Stimulated activated CD8-positive, alpha-beta memory T cell treated with anti-CD3 and anti-CD28 coated beads, Interleukin-7, amount 100 ng/mL, for 1 hour (primary cell): Measurements from ENCODE around the gene KCNQ5.

ENCODE experiments used
- DNase-seq, 2 donors: peaks; one replicate each; pipeline ENCODE4 v3.0.0-alpha.2; 2020; ENCODE audit warnings: low read depth in 2 of 2

KCNQ5 gene

GRCh38 chr6:72741083-72741482 is 119.2 kb downstream of the KCNQ5 start:
- DNase-seq, result no peak

DNA sequence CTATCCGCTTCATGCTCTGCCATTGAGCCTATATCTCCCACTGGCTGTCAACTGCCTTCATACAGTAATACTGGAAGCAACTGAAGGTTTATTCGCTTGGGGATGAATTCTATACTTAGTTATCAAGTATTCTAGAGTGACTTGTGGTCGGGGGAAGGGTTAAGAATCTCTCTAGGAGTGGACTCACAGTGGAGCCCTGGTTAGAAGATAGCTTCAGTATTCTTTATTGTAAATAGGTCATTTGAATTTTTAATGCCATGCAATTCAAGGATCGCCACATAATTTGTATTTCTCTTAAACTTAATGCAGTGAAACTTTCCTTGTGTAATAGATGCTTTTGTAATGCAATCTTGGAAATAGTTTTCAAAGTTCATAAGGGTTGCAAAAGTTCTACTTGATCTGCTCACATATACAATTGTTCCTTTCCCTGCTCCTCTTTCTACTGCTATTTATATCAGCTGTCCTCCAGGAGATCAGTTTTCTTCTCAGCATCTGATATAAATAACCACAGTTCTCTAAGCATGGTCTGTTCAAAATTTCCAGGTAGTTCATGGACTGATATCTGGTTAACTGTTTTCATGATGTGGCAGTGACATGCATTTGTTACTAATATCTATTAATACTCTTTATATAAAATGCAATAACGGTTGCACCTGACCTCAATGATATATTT is 120.3 kb downstream of the KCNQ5 start:
- no peak for DNase-seq

DNA sequence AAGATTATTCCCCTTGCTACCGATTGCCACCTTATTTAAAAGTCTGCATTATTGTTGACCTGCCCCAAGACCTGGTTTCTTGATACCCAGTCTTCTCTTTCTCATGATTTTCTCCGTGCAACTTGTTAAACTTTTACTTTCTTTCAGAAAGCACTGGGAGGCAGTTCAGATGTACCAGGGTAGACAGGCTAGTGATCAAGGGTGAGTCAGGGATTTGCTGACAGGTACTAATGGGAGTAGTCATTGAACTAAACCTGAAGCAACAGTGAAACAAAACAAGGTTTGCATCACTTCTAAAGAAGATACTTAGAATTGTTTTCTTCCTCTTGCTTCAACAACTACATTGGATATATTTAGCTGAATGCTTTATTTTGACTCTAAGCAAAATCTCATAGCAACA is 124.4 kb downstream of the KCNQ5 start:
- DNase-seq, result no peak

- DNase-seq, result no peak
Measured at GRCh38 chr6:72748759-72749158, 126.9 kb downstream of the KCNQ5 start.

DNA sequence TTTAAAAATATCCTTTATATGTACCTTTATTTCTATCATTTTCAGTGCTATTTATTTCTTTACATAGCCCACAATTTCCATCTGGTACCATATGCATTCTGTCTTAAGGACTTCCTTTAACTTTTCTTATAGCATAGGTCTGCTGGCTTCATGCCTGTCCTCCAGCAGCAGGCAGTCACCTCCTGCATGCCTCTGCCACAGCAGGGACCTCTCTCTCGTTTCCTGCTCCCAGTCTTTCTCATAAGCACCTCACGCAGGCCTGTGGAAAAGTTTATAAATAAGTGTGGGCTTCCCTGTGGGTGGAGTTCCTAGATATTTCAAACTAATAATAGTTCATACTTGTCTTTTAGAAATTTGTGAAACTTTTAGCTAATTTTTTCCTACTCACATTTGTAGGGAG is 133.9 kb downstream of the KCNQ5 start:
- DNase-seq, result no peak

DNA sequence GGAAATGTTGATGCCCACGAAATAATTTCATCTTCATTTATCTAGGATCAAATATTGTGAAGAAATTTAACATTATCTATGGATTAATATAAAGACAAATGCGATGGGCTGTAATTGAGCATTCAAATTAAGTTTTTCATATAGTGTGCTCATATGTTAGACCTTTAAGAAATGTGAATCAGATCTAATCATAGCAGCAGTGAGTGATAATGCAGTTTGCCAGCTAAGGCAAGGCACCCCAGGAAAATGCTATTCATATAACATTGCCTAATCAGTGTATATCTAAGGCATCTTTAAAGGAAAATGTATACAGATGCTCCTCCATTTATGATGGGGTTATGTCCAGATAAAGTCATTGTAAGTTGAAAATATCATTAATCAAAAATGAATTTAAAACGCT is 135.2 kb downstream of the KCNQ5 start:
- no peak for DNase-seq

DNA sequence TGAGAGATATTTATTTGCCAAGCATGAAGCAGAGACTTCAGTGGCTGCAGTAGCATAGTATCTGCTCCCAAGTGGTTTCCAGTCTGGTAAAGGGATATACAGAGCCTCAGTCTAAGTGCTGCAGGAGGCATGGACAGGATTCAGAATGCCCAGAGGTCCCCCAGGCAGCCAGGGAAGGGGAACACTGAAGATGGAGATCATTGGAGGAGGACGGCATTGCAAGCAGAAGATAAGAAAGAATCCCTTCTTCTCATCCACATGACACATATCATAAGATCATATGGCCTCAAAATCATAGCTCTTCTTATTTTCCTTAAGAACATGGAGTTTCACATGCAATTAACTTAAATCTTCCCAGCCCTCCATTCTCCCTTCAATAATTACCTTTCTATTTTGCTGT is 136.1 kb downstream of the KCNQ5 start:
- no peak for DNase-seq

GRCh38 chr6:72758901-72759300 is 137.0 kb downstream of the KCNQ5 start:
- DNase-seq, result no peak

- no peak for DNase-seq
Measured at GRCh38 chr6:72760114-72760793, 138.4 kb downstream of the KCNQ5 start.

- no peak for DNase-seq
Measured at GRCh38 chr6:72761761-72762160, 139.9 kb downstream of the KCNQ5 start.

DNA sequence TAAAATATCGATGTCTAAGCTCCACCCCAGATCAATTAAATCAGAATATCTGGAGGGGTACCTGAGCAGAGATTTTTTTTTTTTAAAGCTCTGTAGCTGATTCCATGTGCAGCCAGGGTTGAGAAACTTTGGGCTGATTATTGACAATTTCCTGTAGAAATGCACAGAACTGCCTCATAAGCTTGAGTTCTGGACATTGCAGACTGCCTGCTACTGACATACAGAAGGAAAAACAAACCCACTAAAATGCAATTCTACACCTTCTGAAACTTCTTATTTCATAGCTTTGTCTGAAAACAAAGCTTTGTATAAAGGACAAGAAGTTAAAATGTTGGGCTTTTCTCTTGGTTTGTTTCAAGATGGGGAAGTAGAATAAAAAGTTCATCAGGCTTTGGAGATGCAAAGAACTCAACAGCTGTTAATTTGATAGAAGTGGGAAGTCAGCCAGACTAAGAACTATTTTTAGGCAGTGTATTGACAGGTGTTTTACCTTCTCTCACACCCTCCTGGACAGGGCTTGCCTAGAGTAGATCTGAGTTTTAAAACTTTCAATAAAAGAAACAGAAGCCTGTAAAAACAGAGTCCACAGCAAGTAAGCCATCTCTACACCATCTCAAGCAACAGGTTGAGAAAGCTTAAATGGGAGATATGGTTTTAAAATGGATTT is 147.7 kb downstream of the KCNQ5 start:
- no peak for DNase-seq

DNA sequence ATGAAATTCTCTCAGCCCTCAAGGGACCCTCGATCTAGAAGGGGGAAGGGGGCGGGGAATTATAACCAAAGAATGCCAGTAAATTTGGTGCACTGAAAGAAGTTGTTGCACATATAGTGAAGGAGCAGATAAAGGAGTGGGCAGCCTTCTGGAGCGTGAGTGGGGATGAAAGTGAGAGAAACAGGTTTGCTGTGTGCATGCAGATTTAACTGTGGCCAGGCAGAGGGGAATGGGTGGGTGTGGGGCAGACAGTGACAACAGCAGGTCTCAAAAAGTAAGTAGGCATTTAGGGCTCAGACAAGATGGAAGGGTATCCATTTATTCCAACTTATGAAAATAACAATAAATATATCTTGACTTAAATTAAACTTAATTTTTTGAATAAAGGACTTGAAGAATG is 149.1 kb downstream of the KCNQ5 start:
- DNase-seq, result no peak

- DNase-seq, result no peak
Measured at GRCh38 chr6:72776456-72776855, 154.6 kb downstream of the KCNQ5 start.

GRCh38 chr6:72781624-72782023 is 159.8 kb downstream of the KCNQ5 start:
- no peak for DNase-seq

GRCh38 chr6:72783035-72783434 is 161.2 kb downstream of the KCNQ5 start:
- DNase-seq, result no peak

- DNase-seq, result no peak
Measured at GRCh38 chr6:72783666-72784065, 161.8 kb downstream of the KCNQ5 start.

GRCh38 chr6:72784071-72784470 is 162.2 kb downstream of the KCNQ5 start:
- DNase-seq, result no peak

DNA sequence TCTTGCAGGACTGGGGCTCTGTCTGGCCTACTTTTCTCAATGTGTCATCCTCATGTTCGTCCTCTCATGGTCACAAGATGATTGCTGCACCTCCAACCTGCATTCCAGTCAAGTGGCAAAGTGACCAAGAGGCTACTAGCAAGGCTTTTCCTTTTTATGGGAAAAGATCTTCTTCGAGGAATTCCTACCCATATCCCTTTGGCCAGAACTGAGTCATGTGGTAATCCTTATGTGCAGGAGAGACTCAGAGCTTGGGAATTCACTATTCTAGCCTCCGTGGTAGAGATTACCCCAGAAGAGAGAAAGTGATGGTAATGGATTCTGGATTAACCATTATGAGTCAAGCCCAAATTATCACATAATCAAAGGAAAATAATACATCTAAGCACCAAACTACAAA is 162.7 kb downstream of the KCNQ5 start:
- DNase-seq, result no peak

DNA sequence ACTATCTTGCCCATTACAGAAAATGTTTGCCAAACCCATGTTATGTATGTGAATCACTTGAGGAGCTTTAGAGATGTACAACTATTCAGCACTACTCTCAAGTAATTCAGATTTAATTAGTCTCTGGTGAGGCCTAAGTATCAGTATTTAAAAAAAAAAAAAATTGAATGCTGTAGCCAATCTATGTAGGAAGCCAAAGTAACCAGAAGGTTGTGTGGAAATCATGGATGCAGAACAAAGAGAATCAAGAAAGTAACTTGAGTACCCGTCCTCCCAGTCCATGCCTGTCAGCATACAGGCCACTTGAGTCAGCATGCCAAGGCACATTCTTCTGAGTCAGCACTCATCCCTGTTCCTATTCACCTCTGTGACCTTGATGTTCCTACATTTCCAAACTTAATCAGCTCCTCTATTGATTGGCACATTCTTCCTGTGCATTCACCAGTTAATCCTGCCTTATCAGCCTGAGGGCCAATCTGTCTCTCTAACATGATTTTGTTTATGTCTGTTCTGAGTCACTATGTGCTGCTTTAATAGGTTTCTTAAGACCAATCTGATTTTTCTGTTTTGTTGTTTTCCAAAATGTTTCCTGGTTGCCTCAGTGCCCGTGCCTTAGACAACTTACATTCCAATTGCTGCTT is 165.6 kb downstream of the KCNQ5 start:
- DNase-seq, result no peak

DNA sequence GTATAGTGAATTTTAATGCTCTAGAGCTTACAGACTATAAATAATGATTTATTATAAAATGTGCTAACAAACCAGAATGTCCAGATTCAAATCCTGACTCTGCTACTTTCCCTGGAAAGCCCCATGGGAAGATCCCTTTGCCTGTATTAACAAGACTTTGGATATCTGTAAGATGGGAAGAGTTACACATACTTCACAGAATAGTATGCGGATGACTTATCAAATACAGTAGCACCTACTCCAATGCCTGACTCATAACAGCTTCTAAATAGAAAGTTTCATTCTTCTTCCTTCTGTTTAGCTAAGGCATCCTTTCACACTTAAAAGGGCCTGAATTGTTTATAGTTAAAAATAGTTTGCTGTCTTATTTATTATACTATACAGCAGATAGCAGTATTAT is 166.3 kb downstream of the KCNQ5 start:
- no peak for DNase-seq

- no peak for DNase-seq
Measured at GRCh38 chr6:72789145-72789544, 167.3 kb downstream of the KCNQ5 start.

- DNase-seq, result no peak
Measured at GRCh38 chr6:72792692-72793091, 170.8 kb downstream of the KCNQ5 start.
